ENCODE results near the gene DNAI2.

The DNAI2 gene

DNA sequence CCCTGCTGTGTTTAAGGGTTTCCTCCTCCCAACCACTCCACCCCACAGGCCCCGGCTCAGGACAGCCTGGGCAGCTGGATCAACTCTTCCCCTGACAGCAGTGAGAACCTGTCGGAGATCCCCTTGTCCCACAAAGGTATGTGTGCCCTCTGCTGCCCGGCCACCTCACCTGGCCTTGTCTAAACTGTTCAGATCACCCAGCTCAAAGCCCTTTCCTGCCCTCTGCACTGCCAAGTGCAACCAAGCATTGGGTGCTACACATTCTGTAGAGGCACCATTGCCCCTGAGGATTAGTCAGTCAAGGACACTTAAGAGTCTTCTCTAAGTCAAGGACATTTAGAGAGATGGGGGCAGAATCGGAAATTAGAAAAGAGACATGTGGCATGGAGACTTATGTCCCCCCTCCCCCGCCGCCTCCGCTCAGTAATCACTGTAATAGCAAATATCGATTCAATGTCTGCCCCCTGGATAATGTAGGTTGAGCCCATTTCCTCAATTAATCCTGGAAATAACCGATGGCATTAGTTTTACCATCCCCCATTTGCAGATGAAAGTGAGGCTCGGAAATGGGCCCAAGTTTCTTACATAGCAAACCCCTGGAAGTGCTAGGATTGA, 79.5 kb downstream of the DNAI2 start:
- Mint-ChIP-seq H3K27ac (no peak overlapping the region), H3K36me3 (no peaks in the 10 kb centered on the region), H3K27me3 (peaks cover 99% of the 10 kb centered on the region), H3K4me3 (no peak overlapping the region), H3K9me3 (no peaks in the 10 kb centered on the region), H3K4me1 (peaks cover 10% of the 10 kb centered on the region)
- DNase-seq = no peak
- CTCF ChIA-PET = interaction anchor here (0.5 to 3.8 kb wide), 12 partner anchors 10 to 144 kb away, joined by 3 to 28 read pairs (median 4); partner anchors contain the start of gene GPR142

GRCh38 chr17:74354123-74354522, 80.1 kb downstream of the DNAI2 start:
- Mint-ChIP-seq H3K27me3 (peaks cover 99% of the 10 kb centered on the region), H3K9me3 (no peaks in the 10 kb centered on the region), H3K4me3 (no peak overlapping the region), H3K36me3 (no peaks in the 10 kb centered on the region), H3K27ac (no peak overlapping the region), H3K4me1 (peaks cover 10% of the 10 kb centered on the region)
- CTCF ChIA-PET = interaction anchor here (0.8 to 3.8 kb wide), 9 partner anchors 7 to 146 kb away, joined by 3 to 14 read pairs (median 4); no protein-coding TSS in a partner anchor
- DNase-seq = peak; percentile 79

DNA sequence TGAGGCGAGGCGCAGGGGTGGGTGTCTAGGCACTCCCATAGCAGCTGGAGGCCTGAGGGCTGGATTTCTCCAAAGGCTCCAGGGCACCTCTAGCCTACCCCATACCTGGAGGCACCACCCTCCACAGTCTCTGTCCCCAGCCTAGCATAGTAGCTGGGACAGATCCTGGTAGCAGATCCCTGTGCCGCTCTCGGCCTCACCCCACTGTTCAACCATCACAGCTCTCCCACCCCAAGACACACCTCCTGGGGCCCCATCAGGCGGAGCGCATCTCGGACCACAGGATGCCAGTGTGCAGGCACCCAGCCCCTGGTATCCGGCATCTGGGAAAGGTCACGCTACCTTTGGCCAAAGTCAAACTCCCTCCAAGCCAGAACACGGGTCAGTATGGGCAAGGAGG, 80.5 kb downstream of the DNAI2 start:
- H3K9me3 Mint-ChIP-seq = no peaks in the 10 kb centered on the region
- no peaks in the 10 kb centered on the region for H3K36me3 Mint-ChIP-seq
- H3K27ac Mint-ChIP-seq = no peak overlapping the region
- DNase-seq = no peak
- H3K4me1 Mint-ChIP-seq = peaks cover 10% of the 10 kb centered on the region
- CTCF ChIA-PET = interaction anchor here (0.8 to 3.8 kb wide), 9 partner anchors 7 to 146 kb away, joined by 3 to 16 read pairs (median 4); partner anchors contain the start of gene GPR142
- H3K4me3 Mint-ChIP-seq = no peak overlapping the region
- peaks cover 99% of the 10 kb centered on the region for H3K27me3 Mint-ChIP-seq

DNA sequence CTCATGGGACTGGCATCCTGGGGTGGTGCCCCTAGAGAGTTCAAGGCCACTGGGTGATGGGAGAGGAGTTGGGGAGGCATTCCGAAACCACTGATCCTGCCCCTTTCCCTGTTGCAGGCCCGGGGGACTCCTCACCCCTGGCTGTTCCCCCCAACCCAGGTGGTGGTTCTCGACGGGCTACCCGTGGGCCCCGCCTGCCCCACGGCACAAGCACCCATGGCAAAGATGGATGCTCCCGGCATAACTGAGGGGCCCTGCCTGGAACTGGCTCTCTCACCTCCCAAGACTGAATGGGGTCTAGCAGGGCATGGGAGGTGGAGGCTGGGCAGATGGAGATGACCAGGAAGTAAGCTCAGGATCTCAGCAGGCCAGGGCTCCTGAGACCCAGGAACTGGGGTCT, 81.0 kb downstream of the DNAI2 start:
- CTCF ChIA-PET = interaction anchor here (0.8 to 3.2 kb wide), 9 partner anchors 8 to 145 kb away, joined by 3 to 16 read pairs (median 4); partner anchors contain the start of gene GPR142
- no peak for DNase-seq
- Mint-ChIP-seq H3K27me3 (peaks cover 100% of the 10 kb centered on the region), H3K4me1 (peaks cover 10% of the 10 kb centered on the region), H3K27ac (no peak overlapping the region), H3K9me3 (no peaks in the 10 kb centered on the region), H3K4me3 (no peak overlapping the region), H3K36me3 (no peaks in the 10 kb centered on the region)

- H3K4me1 Mint-ChIP-seq = peaks cover 10% of the 10 kb centered on the region
- no peaks in the 10 kb centered on the region for H3K9me3 Mint-ChIP-seq
- H3K27ac Mint-ChIP-seq = peak overlapping the region; percentile 37
- DNase-seq = peak; percentile 53
- no peaks in the 10 kb centered on the region for H3K36me3 Mint-ChIP-seq
- H3K4me3 Mint-ChIP-seq = no peak overlapping the region
- CTCF ChIA-PET = interaction anchor here (1.4 to 3.2 kb wide), 5 partner anchors 11 to 144 kb away, joined by 3 to 16 read pairs (median 3); partner anchors contain the start of genes GPR142 and TTYH2
- peaks cover 100% of the 10 kb centered on the region for H3K27me3 Mint-ChIP-seq
Observed at GRCh38 chr17:74356646-74357465, 82.8 kb downstream of the DNAI2 start.

DNA sequence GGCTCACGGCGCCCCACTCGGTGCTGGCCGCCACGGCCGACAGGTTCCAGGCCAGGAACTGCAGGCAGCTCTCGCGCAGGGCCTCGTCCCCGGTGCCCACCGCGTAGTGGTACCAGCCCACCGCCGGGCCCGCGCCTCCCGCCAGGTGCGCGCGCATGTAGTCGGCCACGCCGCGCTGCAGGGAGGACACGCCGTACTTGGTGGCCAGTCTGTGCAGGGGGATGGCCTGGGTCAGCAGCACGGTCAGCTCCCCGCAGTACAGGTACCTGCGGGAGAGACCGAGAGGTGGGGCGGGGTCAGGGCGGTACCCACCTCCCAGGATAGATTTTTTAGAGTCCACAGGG, 83.4 kb downstream of the DNAI2 start:
- Mint-ChIP-seq H3K4me1 (peaks cover 10% of the 10 kb centered on the region), H3K27me3 (peaks cover 100% of the 10 kb centered on the region), H3K36me3 (no peaks in the 10 kb centered on the region), H3K4me3 (no peak overlapping the region), H3K9me3 (no peaks in the 10 kb centered on the region), H3K27ac (no peak overlapping the region)
- CTCF ChIA-PET = interaction anchor here (1.4 to 3.2 kb wide), 5 partner anchors 10 to 145 kb away, joined by 3 to 16 read pairs (median 3); partner anchors contain the start of genes GPR142 and TTYH2
- DNase-seq = no peak

GRCh38 chr17:74358697-74359096, 84.7 kb downstream of the DNAI2 start:
- no peaks in the 10 kb centered on the region for H3K9me3 Mint-ChIP-seq
- DNase-seq = no peak
- no peaks in the 10 kb centered on the region for H3K36me3 Mint-ChIP-seq
- peaks cover 10% of the 10 kb centered on the region for H3K4me1 Mint-ChIP-seq
- peaks cover 100% of the 10 kb centered on the region for H3K27me3 Mint-ChIP-seq
- CTCF ChIA-PET = interaction anchor here (1.6 kb wide), 1 partner anchor 9 kb away, joined by 8 read pairs; the partner anchor contains the start of gene GPR142
- H3K4me3 Mint-ChIP-seq = no peak overlapping the region
- no peak overlapping the region for H3K27ac Mint-ChIP-seq

GRCh38 chr17:74359916-74360315, 85.9 kb downstream of the DNAI2 start:
- DNase-seq = no peak
- CTCF ChIA-PET = interaction anchor here (0.8 to 3.5 kb wide), 8 partner anchors 8 to 147 kb away, joined by 3 to 27 read pairs (median 4); partner anchors contain the start of genes GPR142 and TTYH2
- no peaks in the 10 kb centered on the region for H3K9me3 Mint-ChIP-seq
- H3K27ac Mint-ChIP-seq = no peak overlapping the region
- H3K36me3 Mint-ChIP-seq = no peaks in the 10 kb centered on the region
- H3K27me3 Mint-ChIP-seq = peaks cover 93% of the 10 kb centered on the region
- H3K4me1 Mint-ChIP-seq = peaks cover 5% of the 10 kb centered on the region
- H3K4me3 Mint-ChIP-seq = no peak overlapping the region

DNA sequence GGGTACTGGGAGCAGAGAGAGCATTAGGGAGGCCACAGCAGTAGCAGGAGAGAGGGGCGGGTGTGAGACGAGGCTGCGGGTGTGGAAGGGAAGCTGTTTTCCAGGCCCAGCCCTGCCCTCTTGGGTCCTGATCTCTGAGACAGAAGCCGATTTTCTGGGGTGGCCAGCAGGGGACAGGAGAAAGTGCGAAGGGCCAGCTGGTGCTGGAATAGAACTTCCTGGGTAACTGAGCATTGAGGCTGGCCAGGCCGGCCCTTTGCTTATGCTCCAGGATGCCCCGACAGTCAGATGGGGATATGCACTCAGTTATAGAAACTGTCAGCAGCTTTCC, 86.8 kb downstream of the DNAI2 start:
- Mint-ChIP-seq H3K27me3 (peaks cover 83% of the 10 kb centered on the region), H3K9me3 (no peaks in the 10 kb centered on the region), H3K4me3 (no peak overlapping the region), H3K27ac (no peak overlapping the region), H3K4me1 (peaks cover 5% of the 10 kb centered on the region), H3K36me3 (no peaks in the 10 kb centered on the region)
- no peak for DNase-seq
- CTCF ChIA-PET = interaction anchor here (0.9 to 3.5 kb wide), 12 partner anchors 8 to 150 kb away, joined by 3 to 27 read pairs (median 5); partner anchors contain the start of gene TTYH2

- CTCF ChIA-PET = interaction anchor here (0.5 to 3.5 kb wide), 15 partner anchors 8 to 932 kb away, joined by 3 to 27 read pairs (median 5); partner anchors contain the start of gene TTYH2
- Mint-ChIP-seq H3K27me3 (peaks cover 79% of the 10 kb centered on the region), H3K27ac (no peak within 1 kb of the TSS), H3K4me3 (no peak within 1 kb of the TSS), H3K9me3 (no peaks in the 10 kb centered on the region), H3K36me3 (no peaks in the 10 kb centered on the region), H3K4me1 (peaks cover 5% of the 10 kb centered on the region)
- DNase-seq = peak; percentile 61
Observed at GRCh38 chr17:74361230-74362068, 87.4 kb downstream of the DNAI2 start, which contains the start of gene BTBD17. BTBD17 (minus strand) TSS chr17:74361868; CDS start chr17:74361819, 49 bp downstream.

DNA sequence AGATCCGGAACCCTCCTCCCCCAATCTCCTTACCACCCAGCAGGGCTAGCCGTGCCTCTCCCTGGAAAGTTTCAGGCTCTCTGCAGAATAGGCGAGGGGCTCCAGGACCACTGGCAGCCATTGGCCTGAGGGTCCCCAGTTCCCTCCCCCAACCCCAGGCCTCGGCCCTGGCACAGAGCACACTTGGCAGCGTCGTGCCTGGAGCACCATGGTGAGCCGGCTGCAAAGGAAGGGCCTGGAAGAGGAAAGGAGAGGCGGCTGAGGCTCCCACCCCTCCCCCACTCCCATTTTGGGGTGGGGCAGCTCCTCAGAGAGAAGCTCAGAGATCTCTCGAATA, 88.0 kb downstream of the DNAI2 start:
- H3K27me3 Mint-ChIP-seq = peaks cover 77% of the 10 kb centered on the region
- no peak overlapping the region for H3K27ac Mint-ChIP-seq
- no peak for DNase-seq
- H3K4me1 Mint-ChIP-seq = peaks cover 3% of the 10 kb centered on the region
- no peak overlapping the region for H3K4me3 Mint-ChIP-seq
- H3K36me3 Mint-ChIP-seq = no peaks in the 10 kb centered on the region
- CTCF ChIA-PET = interaction anchor here (0.5 to 3.5 kb wide), 12 partner anchors 9 to 933 kb away, joined by 3 to 27 read pairs (median 5); partner anchors contain the start of gene TTYH2
- no peaks in the 10 kb centered on the region for H3K9me3 Mint-ChIP-seq

GRCh38 chr17:74362810-74363498, 88.9 kb downstream of the DNAI2 start:
- CTCF ChIA-PET = interaction anchor here (0.6 to 3.5 kb wide), 8 partner anchors 10 to 144 kb away, joined by 3 to 27 read pairs (median 6); no protein-coding TSS in a partner anchor
- Mint-ChIP-seq H3K36me3 (no peaks in the 10 kb centered on the region), H3K4me1 (no peaks in the 10 kb centered on the region), H3K27ac (no peak overlapping the region), H3K27me3 (peaks cover 74% of the 10 kb centered on the region), H3K9me3 (no peaks in the 10 kb centered on the region), H3K4me3 (no peak overlapping the region)
- no peak for DNase-seq
